ENCODE measurements around the gene QRSL1.

GRCh38 chr6:106639812-106640211 is 10.4 kb downstream of the QRSL1 start:
- TF ChIP-seq EZH2 (IDR thresholded peaks at IDR 0.05; ENCODE audit: low read length, missing control alignments): no peak
- TF ChIP-seq, protein P1, sequence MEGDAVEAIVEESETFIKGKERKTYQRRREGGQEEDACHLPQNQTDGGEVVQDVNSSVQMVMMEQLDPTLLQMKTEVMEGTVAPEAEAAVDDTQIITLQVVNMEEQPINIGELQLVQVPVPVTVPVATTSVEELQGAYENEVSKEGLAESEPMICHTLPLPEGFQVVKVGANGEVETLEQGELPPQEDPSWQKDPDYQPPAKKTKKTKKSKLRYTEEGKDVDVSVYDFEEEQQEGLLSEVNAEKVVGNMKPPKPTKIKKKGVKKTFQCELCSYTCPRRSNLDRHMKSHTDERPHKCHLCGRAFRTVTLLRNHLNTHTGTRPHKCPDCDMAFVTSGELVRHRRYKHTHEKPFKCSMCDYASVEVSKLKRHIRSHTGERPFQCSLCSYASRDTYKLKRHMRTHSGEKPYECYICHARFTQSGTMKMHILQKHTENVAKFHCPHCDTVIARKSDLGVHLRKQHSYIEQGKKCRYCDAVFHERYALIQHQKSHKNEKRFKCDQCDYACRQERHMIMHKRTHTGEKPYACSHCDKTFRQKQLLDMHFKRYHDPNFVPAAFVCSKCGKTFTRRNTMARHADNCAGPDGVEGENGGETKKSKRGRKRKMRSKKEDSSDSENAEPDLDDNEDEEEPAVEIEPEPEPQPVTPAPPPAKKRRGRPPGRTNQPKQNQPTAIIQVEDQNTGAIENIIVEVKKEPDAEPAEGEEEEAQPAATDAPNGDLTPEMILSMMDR (conservative IDR thresholded peaks at IDR 0.05 in 1 of 2, IDR thresholded peaks at IDR 0.05 in 1 of 2; ENCODE audit: low read depth in 1 of 2, low read length in 2 of 2): no peak
